GM12878 (cell line): ENCODE measurements around the gene OR4F6. TPM values are rescaled to one million over a fixed set of nuclear protein-coding genes. Genes with fewer than 3 reads are reported as not detected.

Source experiments
- ATAC-seq: fragments of 200-7000 bp; cut with Tn5 transposase; 3 replicates; pipeline ENCODE4 v1.9.1; 2020; ENCODE audit warnings: mild to moderate bottlenecking, moderate library complexity
- Bru-seq: library from RNA; stranded (reverse); fragments of 400-500 nt; gene quantifications from one replicate; lab custom pipeline; 2021; lab: Mats Ljungman, UMichigan
- BruChase-seq, 2 experiments: library from RNA; stranded (reverse); fragments of 400-500 nt; gene quantifications; one replicate each; lab custom pipeline; 2021; lab: Mats Ljungman, UMichigan
- BruUV-seq: library from RNA; stranded (reverse); fragments of 400-500 nt; replicated peaks from 2 replicates; lab custom pipeline; 2021; lab: Mats Ljungman, UMichigan
- CTCF ChIA-PET: fragments of 300-600 bp; sonication (Branson Sonifier 250); formaldehyde crosslinking; extraction: SDS; loops from one replicate; lab custom pipeline; 2021; ENCODE audit warnings: inconsistent platforms; lab: Yijun Ruan, JAX
- POLR2A ChIA-PET: fragments of 350-600 bp; formaldehyde crosslinking; extraction: SDS; loops from one replicate; lab custom pipeline; 2021; ENCODE audit warnings: inconsistent platforms; lab: Charles Lee
- RAD21 ChIA-PET: fragments of 300-600 bp; sonication (Branson Sonifier 250); formaldehyde crosslinking; loops from one replicate; lab custom pipeline; 2023; ENCODE audit warnings: antibody characterized with exemption; ENCODE audit not compliant: unreplicated experiment; lab: Charles Lee
- SMC1A ChIA-PET: fragments of 300-600 bp; sonication (Branson Sonifier 250); formaldehyde crosslinking; loops from one replicate; lab custom pipeline; 2023; ENCODE audit not compliant: unreplicated experiment, uncharacterized antibody; lab: Charles Lee
- DNase-seq: peaks from one replicate; pipeline ENCODE4 v3.0.0-alpha.2; 2011; ENCODE audit warnings: low read depth, low spot score
- FAIRE-seq: peaks from 3 replicates; lab custom pipeline; 2011; peaks lifted over from hg19 to GRCh38; lab: Jason Lieb, UNC
- H2AFZ ChIP-seq: 2 replicates; pipeline ENCODE4 v1.6.0; 2011; ENCODE audit warnings: low read depth, low read length, control low read depth; ENCODE audit not compliant: control insufficient read depth
- H3K27ac ChIP-seq: 2 replicates; pipeline ENCODE4 v1.5.1; 2011; ENCODE audit warnings: control low read depth; ENCODE audit not compliant: control insufficient read depth, insufficient read depth
- H3K27me3 ChIP-seq, 2 experiments: replicated peaks in 1 of 2; 2 replicates each; pipeline versions ENCODE4 v1.6.0 to v1.6.1; 2011; ENCODE audit warnings: low read length in 1 of 2; ENCODE audit not compliant: control insufficient read depth in 2 of 2, insufficient read depth in 2 of 2
- H3K36me3 ChIP-seq, 2 experiments: 2 replicates each; pipeline ENCODE4 v1.5.1; 2011; ENCODE audit warnings: low read length in 1 of 2; ENCODE audit not compliant: control insufficient read depth in 2 of 2, insufficient read depth in 2 of 2
- H3K4me1 ChIP-seq: 2 replicates; pipeline ENCODE4 v1.6.1; 2011; ENCODE audit warnings: mild to moderate bottlenecking, low read length, moderate library complexity, mixed read lengths; ENCODE audit not compliant: control insufficient read depth, insufficient read depth
- H3K4me2 ChIP-seq: 2 replicates; pipeline ENCODE4 v1.6.0; 2011; ENCODE audit warnings: control low read depth; ENCODE audit not compliant: control insufficient read depth, insufficient read depth
- H3K4me3 ChIP-seq: fragments of 200-600 bp; sonication (generic); 2 replicates; pipeline ENCODE4 v1.5.1; 2016
- H3K79me2 ChIP-seq: 2 replicates; pipeline ENCODE4 v1.6.0; 2011; ENCODE audit warnings: low read length; ENCODE audit not compliant: control insufficient read depth, insufficient read depth
- H3K9ac ChIP-seq: 2 replicates; pipeline ENCODE4 v1.8.0; 2011; ENCODE audit warnings: low read length, control low read depth, mixed read lengths; ENCODE audit not compliant: control insufficient read depth, insufficient read depth
- H3K9me3 ChIP-seq: replicated peaks from 3 replicates; pipeline ENCODE4 v1.5.1; 2011; ENCODE audit warnings: mild to moderate bottlenecking, low read length; ENCODE audit not compliant: control insufficient read depth, insufficient read depth
- H4K20me1 ChIP-seq: 2 replicates; pipeline ENCODE4 v1.6.0; 2011; ENCODE audit not compliant: control insufficient read depth, insufficient read depth
- EGR1 ChIP-seq, 2 experiments: IDR thresholded peaks; 1 replicate in 1 of 2; 2 replicates in 1 of 2; pipeline ENCODE4 v1.6.1; 2011 to 2012; ENCODE audit warnings: low read depth in 2 of 2, low read length in 2 of 2, borderline replicate concordance in 1 of 2, mild to moderate bottlenecking in 1 of 2, moderate library complexity in 1 of 2
- ELK1 ChIP-seq: IDR thresholded peaks from 2 replicates; pipeline ENCODE4 v1.6.1; 2012; ENCODE audit warnings: low read depth, low read length, improper control_type of control experiment
- HCFC1 ChIP-seq: fragments of 150-350 bp; IDR thresholded peaks from 2 replicates; pipeline ENCODE4 v1.6.1; 2014; ENCODE audit warnings: low read length
- IRF3 ChIP-seq: fragments of 450-650 bp; IDR thresholded peaks from 2 replicates; pipeline ENCODE4 v1.6.1; 2014; ENCODE audit warnings: mild to moderate bottlenecking
- JUNB ChIP-seq: IDR thresholded peaks from 2 replicates; pipeline ENCODE4 v1.6.1; 2016; ENCODE audit warnings: antibody characterized with exemption, mild to moderate bottlenecking
- MTA3 ChIP-seq: IDR thresholded peaks from 2 replicates; pipeline ENCODE4 v1.6.1; 2012; ENCODE audit warnings: low read length, inconsistent platforms, borderline replicate concordance
- MYC ChIP-seq: IDR thresholded peaks from 2 replicates; pipeline ENCODE4 v1.6.1; 2011; ENCODE audit warnings: mild to moderate bottlenecking, low read length, moderate library complexity, inconsistent platforms; ENCODE audit not compliant: insufficient read depth, insufficient replicate concordance, insufficient read length, severe bottlenecking
- NR2C1 ChIP-seq: fragments of 450-650 bp; IDR thresholded peaks from 2 replicates; pipeline ENCODE4 v1.6.1; 2017; ENCODE audit warnings: antibody characterized with exemption, mild to moderate bottlenecking, moderate library complexity
- NR2C2 ChIP-seq: IDR thresholded peaks from 2 replicates; pipeline ENCODE4 v1.6.1; 2011; ENCODE audit warnings: borderline replicate concordance, low read depth; ENCODE audit not compliant: control insufficient read depth, insufficient read length
- NRF1 ChIP-seq: conservative IDR thresholded peaks from 2 replicates; pipeline ENCODE4 v1.6.1; 2011; ENCODE audit warnings: mild to moderate bottlenecking, low read depth, low read length, improper control_type of control experiment
- RB1 ChIP-seq: fragments of 450-650 bp; formaldehyde crosslinking; IDR thresholded peaks from 2 replicates; pipeline ENCODE4 v1.6.1; 2017; ENCODE audit warnings: mild to moderate bottlenecking, borderline replicate concordance
- REST ChIP-seq: IDR thresholded peaks from 2 replicates; pipeline ENCODE4 v1.6.1; 2012; ENCODE audit warnings: mild to moderate bottlenecking, low read depth, low read length
- SMAD5 ChIP-seq: IDR thresholded peaks from 2 replicates; pipeline ENCODE4 v1.6.1; 2016; ENCODE audit warnings: antibody characterized with exemption, low read depth
- TCF3 ChIP-seq: IDR thresholded peaks from 2 replicates; pipeline ENCODE4 v1.6.1; 2012; ENCODE audit warnings: low read depth, mild to moderate bottlenecking, low read length, borderline replicate concordance; ENCODE audit not compliant: insufficient read depth
- YY1 ChIP-seq: IDR thresholded peaks from 2 replicates; pipeline ENCODE4 v1.6.1; 2011; ENCODE audit warnings: low read depth, mild to moderate bottlenecking, low read length
- ZNF274 ChIP-seq: IDR thresholded peaks from one replicate; pipeline ENCODE4 v1.8.0; 2011; ENCODE audit not compliant: insufficient read length, insufficient read depth
- ZNF622 ChIP-seq: fragments of 450-650 bp; IDR thresholded peaks from 2 replicates; pipeline ENCODE4 v1.6.1; 2017; ENCODE audit warnings: mild to moderate bottlenecking, inconsistent platforms
- WGBS: methylation state at CpG from one replicate; pipeline ENCODE4 v1.1.6; 2016; ENCODE audit warnings: low lambda C conversion rate; ENCODE audit not compliant: insufficient replicate concordance, insufficient coverage; ENCODE audit errors: missing lambda C conversion rate; 5-methylcytosine and 5-hydroxymethylcytosine counted together
- in situ Hi-C: fragments of 300-500 bp; cut with MboI; formaldehyde crosslinking; loops from 9 replicates; pipeline ENCODE4 v1.14.3; 2018; ENCODE audit warnings: mixed read lengths
- intact Hi-C: fragments of 100-400 bp; cut with micrococcal nuclease; formaldehyde crosslinking; loops from one replicate; pipeline ENCODE4 v1.14.2; 2022; ENCODE audit not compliant: unreplicated experiment
- long read RNA-seq, 2 experiments: library from polyadenylated mRNA; unstranded; transcript quantifications; one replicate each; pipeline ENCODE4 v2.0.0, GENCODE V29; 2019 to 2020
- polyA minus RNA-seq, 3 experiments: library from RNA; depleted of rRNA, polyadenylated mRNA; stranded (reverse); fragments of >200 nt; gene quantifications; 2 replicates each; pipeline ENCODE4 v1.2.3, GENCODE V29; 2011
- polyA plus RNA-seq, 11 experiments: library from polyadenylated mRNA; depleted of rRNA in 4 of 11; unstranded in 6 of 11; stranded (reverse) in 5 of 11; fragments of >200 nt; fragmentation: Nextera tagmentation in 4 of 11; fragmentation: Illumina TruSeq in 1 of 11; extraction: Ambion mirVana in 4 of 11; extraction: Trizol in 1 of 11; gene quantifications; 1 replicate in 1 of 11; 2 replicates in 10 of 11; pipeline versions ENCODE4 v1.2.1 to v1.2.3, GENCODE V29; 2011 to 2016; ENCODE audit warnings: inconsistent platforms in 2 of 11, missing spikeins in 2 of 11, low read depth in 1 of 11
- total RNA-seq, 4 experiments: library from RNA; depleted of rRNA in 3 of 4; stranded (reverse); fragments of >200 nt in 3 of 4; fragmentation: Illumina TruSeq in 1 of 4; extraction: Trizol in 1 of 4; gene quantifications; 2 replicates each; pipeline versions ENCODE4 v1.2.1 to v1.2.3, GENCODE V29; 2013 to 2021

OR4F6 gene
- total RNA-seq (2013; cell fraction: nucleolus; rRNA removed) = not detected in 2 replicates
- total RNA-seq (2014; rRNA removed) (not detected in 2 replicates), total RNA-seq (2014; rRNA removed; fragmentation: Illumina TruSeq; extraction: Trizol) (not detected in 2 replicates), total RNA-seq (2021) (not detected in 2 replicates), polyA plus RNA-seq (2011; rRNA removed) (not detected in 2 replicates), polyA plus RNA-seq (2014; fragmentation: Illumina TruSeq; extraction: Trizol) (not detected in 2 replicates), polyA plus RNA-seq (2014; fragmentation: Nextera tagmentation; extraction: Ambion mirVana) (not detected), polyA plus RNA-seq (2014; rRNA removed) (not detected in 2 replicates), polyA plus RNA-seq (2016; fragmentation: Nextera tagmentation; extraction: Ambion mirVana) (not detected), polyA minus RNA-seq (2011; rRNA and poly(A)+ RNA removed) (not detected in 2 replicates), Bru-seq, nascent RNA (percentile 15 among the genes with signal in this experiment), BruChase-seq, experiment 1, labeled RNA remaining after a 6-hour chase (not detected), BruChase-seq, experiment 2, labeled RNA remaining after a 2-hour chase (not detected)
- not detected for polyA plus RNA-seq (2011; ENCODE audit: low read depth)
- not detected in 2 replicates for polyA plus RNA-seq (2011; cell fraction: cytosol; rRNA removed)
- polyA plus RNA-seq (2011; cell fraction: nucleus; rRNA removed) = not detected in 2 replicates
- not detected in 2 replicates for polyA plus RNA-seq (2012)
- not detected in 2 replicates for polyA minus RNA-seq (2011; cell fraction: cytosol; rRNA and poly(A)+ RNA removed)
- not detected in 2 replicates for polyA minus RNA-seq (2011; cell fraction: nucleus; rRNA and poly(A)+ RNA removed)
- long read RNA-seq, experiment 1 = 0 reads
- long read RNA-seq, experiment 2 = 0 reads

GRCh38 chr15:101803209-101803608, at the start of gene OR4F6:
TSS of gene OR4F6 (plus strand) at chr15:101803509. CDS start at chr15:101805720, 2,211 bp downstream.
- CTCF ChIA-PET = no interaction called here
- no TSS peak for BruUV-seq
- RAD21 ChIA-PET = no interaction called here
- in situ Hi-C loops = no loop called here
- SMC1A ChIA-PET = no interaction called here
- WGBS = 0% methylated on average over 1 of the region's 2 CpGs
- H4K20me1 ChIP-seq = no peaks in the 10 kb centered on the region
- H3K36me3 ChIP-seq = no peaks in the 10 kb centered on the region
- H3K27ac ChIP-seq = no peak within 1 kb of the TSS
- no peaks in the 10 kb centered on the region for H3K27me3 ChIP-seq
- no peak within 1 kb of the TSS for H3K9ac ChIP-seq
- no peak within 1 kb of the TSS for H3K4me2 ChIP-seq
- POLR2A ChIA-PET = no interaction called here
- intact Hi-C loops = no loop called here
- ATAC-seq (no peak), DNase-seq (no peak), FAIRE-seq (no peak)
- H3K4me1 ChIP-seq = no peaks in the 10 kb centered on the region
- H3K4me3 ChIP-seq = no peak within 1 kb of the TSS
- H3K79me2 ChIP-seq = no peaks in the 10 kb centered on the region
- no peaks in the 10 kb centered on the region for H3K9me3 ChIP-seq
- H2AFZ ChIP-seq = no peak within 1 kb of the TSS
- TF ChIP-seq SMAD5 (no peak), TCF3 (no peak), HCFC1 (no peak), MYC (no peak), RB1 (no peak), ZNF274 (no peak), ELK1 (no peak), MTA3 (no peak), ZNF622 (no peak), EGR1 (IDR thresholded peaks at IDR 0.05; ENCODE audit: borderline replicate concordance in 1 of 2, low read depth in 2 of 2, low read length in 2 of 2) (no peak), NR2C1 (no peak), IRF3 (no peak), JUNB (no peak), NRF1 (no peak), YY1 (no peak), NR2C2 (no peak), REST (no peak)
